DND-41 (cell line): ENCODE data around the gene LGR6.
A peak's percentile ranks its signal among the peaks of the same experiment; 100 is the strongest.
"Not testable (repeated sequence)": the region's sequence is repeated elsewhere in the genome, so short reads cannot be mapped to it uniquely, and the experiment has no call there.

Experiments used
- ATAC-seq: fragments of 200-7000 bp; cut with Tn5 transposase; 3 replicates; pipeline ENCODE4 v1.9.1; 2021; ENCODE audit warnings: low read depth; ENCODE audit not compliant: insufficient read depth
- DNase-seq: peaks from one replicate; pipeline ENCODE4 v3.0.0-alpha.2; 2020
- H2AFZ ChIP-seq: 2 replicates; pipeline ENCODE4 v1.6.0; 2012; ENCODE audit warnings: low read depth, low read length
- H3K27ac ChIP-seq: 2 replicates; pipeline ENCODE4 v1.5.1; 2012; ENCODE audit warnings: low read length, inconsistent platforms
- H3K27me3 ChIP-seq: fragments of 200-600 bp; sonication (generic); 2 replicates; pipeline ENCODE4 v1.6.0; 2012; ENCODE audit warnings: low read length, mild to moderate bottlenecking, inconsistent platforms; ENCODE audit not compliant: insufficient read depth, poor library complexity
- H3K36me3 ChIP-seq: 2 replicates; pipeline ENCODE4 v1.5.1; 2012; ENCODE audit warnings: low read length, inconsistent platforms; ENCODE audit not compliant: insufficient read depth
- H3K4me1 ChIP-seq: 2 replicates; pipeline ENCODE4 v1.5.1; 2012; ENCODE audit warnings: mild to moderate bottlenecking, low read length; ENCODE audit not compliant: insufficient read depth
- H3K4me2 ChIP-seq: 2 replicates; pipeline ENCODE4 v1.6.0; 2012; ENCODE audit warnings: mild to moderate bottlenecking, moderate library complexity, low read length, inconsistent platforms; ENCODE audit not compliant: insufficient read depth
- H3K4me3 ChIP-seq, 2 experiments: fragments of 200-600 bp in 1 of 2; shearing (Covaris generic) in 1 of 2; 2 replicates each; pipeline ENCODE4 v1.5.1; 2012 to 2016; ENCODE audit warnings: inconsistent platforms in 2 of 2, low read length in 2 of 2, mild to moderate bottlenecking in 2 of 2, low read depth in 1 of 2, moderate library complexity in 1 of 2
- H3K79me2 ChIP-seq: 2 replicates; pipeline ENCODE4 v1.6.0; 2012; ENCODE audit warnings: low read length, inconsistent platforms; ENCODE audit not compliant: insufficient read depth
- H3K9ac ChIP-seq: 2 replicates; pipeline ENCODE4 v1.6.0; 2012; ENCODE audit warnings: low read depth, mild to moderate bottlenecking, inconsistent platforms, low read length, moderate library complexity
- H3K9me3 ChIP-seq: 2 replicates; pipeline ENCODE4 v1.5.1; 2012; ENCODE audit warnings: low read length, moderate library complexity, mild to moderate bottlenecking, inconsistent platforms; ENCODE audit not compliant: insufficient read depth, severe bottlenecking
- H4K20me1 ChIP-seq: 2 replicates; pipeline ENCODE4 v1.6.0; 2012; ENCODE audit warnings: low read length; ENCODE audit not compliant: insufficient read depth
- CTCF ChIP-seq: IDR thresholded peaks from 2 replicates; pipeline ENCODE4 v1.5.1; 2012; ENCODE audit warnings: borderline replicate concordance, low read length, moderate library complexity, mild to moderate bottlenecking; ENCODE audit not compliant: poor library complexity, severe bottlenecking; ENCODE audit errors: extremely low read depth
- EZH2 ChIP-seq: IDR thresholded peaks from 3 replicates; pipeline ENCODE4 v1.6.1; 2012; ENCODE audit warnings: borderline replicate concordance, low read depth, mild to moderate bottlenecking, moderate library complexity, low read length, inconsistent platforms; ENCODE audit not compliant: severe bottlenecking

LGR6 gene

GRCh38 chr1:202165267-202165941 lies 28.2 kb upstream of the LGR6 start:
- peak; percentile 33 for DNase-seq
- H3K4me2 ChIP-seq = peak overlapping the region; percentile 31
- H3K27ac ChIP-seq = peak overlapping the region; percentile 98

GRCh38 chr1:202165942-202166843 lies 27.4 kb upstream of the LGR6 start:
- Histone ChIP-seq H4K20me1 (no peaks in the 10 kb centered on the region), H3K4me3 (no peak overlapping the region), H2AFZ (no peak overlapping the region), H3K27me3 (no peaks in the 10 kb centered on the region), H3K27ac (peak overlapping the region; percentile 98), H3K4me2 (no peak overlapping the region; the same call in 1 of the 2 replicates), H3K9ac (no peak overlapping the region), H3K4me1 (peaks cover 56% of the 10 kb centered on the region), H3K36me3 (no peaks in the 10 kb centered on the region), H3K79me2 (no peaks in the 10 kb centered on the region), H3K9me3 (no peaks in the 10 kb centered on the region)
- ATAC-seq = no peak
- DNase-seq = no peak
- TF ChIP-seq EZH2 = no peak
- no peak for TF ChIP-seq CTCF

More at GRCh38 chr1:202165267-202165941, 28.2 kb upstream of the LGR6 start:
- Histone ChIP-seq H3K9me3 (no peaks in the 10 kb centered on the region), H4K20me1 (no peaks in the 10 kb centered on the region), H2AFZ (no peak overlapping the region), H3K9ac (peak overlapping the region; percentile 32), H3K79me2 (no peaks in the 10 kb centered on the region; the same call in 1 of the 2 replicates), H3K4me3 (no peak overlapping the region), H3K4me1 (peaks cover 64% of the 10 kb centered on the region), H3K36me3 (no peaks in the 10 kb centered on the region), H3K27me3 (no peaks in the 10 kb centered on the region)
- no peak for ATAC-seq
- TF ChIP-seq CTCF (no peak), EZH2 (no peak)

- H3K9me3 ChIP-seq, DNase-seq, H3K4me2 ChIP-seq, H3K27ac ChIP-seq, H3K36me3 ChIP-seq, H3K9ac ChIP-seq, ATAC-seq, H4K20me1 ChIP-seq, H3K79me2 ChIP-seq, H3K27me3 ChIP-seq, H2AFZ ChIP-seq, H3K4me3 ChIP-seq: not testable (repeated sequence)
- H3K4me1 ChIP-seq = peaks cover 48% of the 10 kb centered on the region
Measured at GRCh38 chr1:202167054-202167453, 26.5 kb upstream of the LGR6 start.
